GM12873 (cell line): ENCODE measurements around the gene OOSP4A.
A peak's percentile ranks its signal among the peaks of the same experiment; 100 is the strongest.

Experiments
- TF ChIP-seq, protein P1 (sequence below): IDR thresholded peaks from 2 replicates; pipeline ENCODE4 v1.5.1; 2012; ENCODE audit warnings: low read depth, mild to moderate bottlenecking, moderate library complexity, low read length, control low read depth; ENCODE audit not compliant: insufficient read depth; ENCODE audit errors: missing control alignments

The OOSP4A gene

DNA sequence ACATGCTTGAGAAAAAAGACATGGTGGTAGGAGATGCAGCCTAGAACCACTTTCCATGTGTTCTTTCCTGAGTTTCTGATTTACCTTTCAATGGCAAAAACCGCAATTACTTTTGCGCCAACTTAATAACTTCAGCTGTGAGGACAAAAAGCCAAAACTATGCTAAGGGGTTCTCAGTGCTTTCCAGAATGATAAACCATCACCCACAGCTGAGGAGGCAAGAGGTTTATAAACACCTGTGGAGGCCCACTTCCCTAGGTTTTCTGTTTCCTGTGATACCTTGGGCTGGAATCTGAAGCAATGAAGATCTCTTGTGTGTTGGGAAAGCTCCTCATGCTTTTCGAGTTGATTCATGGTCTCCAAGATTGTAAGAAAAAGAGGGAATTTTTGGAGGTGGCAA lies at the start of gene OOSP4A:
Gene OOSP4A, plus strand, starts transcription at position 301 of the 400 bp plus-strand sequence. Its CDS starts 0 bp downstream, at position 301.
- TF ChIP-seq, protein P1, sequence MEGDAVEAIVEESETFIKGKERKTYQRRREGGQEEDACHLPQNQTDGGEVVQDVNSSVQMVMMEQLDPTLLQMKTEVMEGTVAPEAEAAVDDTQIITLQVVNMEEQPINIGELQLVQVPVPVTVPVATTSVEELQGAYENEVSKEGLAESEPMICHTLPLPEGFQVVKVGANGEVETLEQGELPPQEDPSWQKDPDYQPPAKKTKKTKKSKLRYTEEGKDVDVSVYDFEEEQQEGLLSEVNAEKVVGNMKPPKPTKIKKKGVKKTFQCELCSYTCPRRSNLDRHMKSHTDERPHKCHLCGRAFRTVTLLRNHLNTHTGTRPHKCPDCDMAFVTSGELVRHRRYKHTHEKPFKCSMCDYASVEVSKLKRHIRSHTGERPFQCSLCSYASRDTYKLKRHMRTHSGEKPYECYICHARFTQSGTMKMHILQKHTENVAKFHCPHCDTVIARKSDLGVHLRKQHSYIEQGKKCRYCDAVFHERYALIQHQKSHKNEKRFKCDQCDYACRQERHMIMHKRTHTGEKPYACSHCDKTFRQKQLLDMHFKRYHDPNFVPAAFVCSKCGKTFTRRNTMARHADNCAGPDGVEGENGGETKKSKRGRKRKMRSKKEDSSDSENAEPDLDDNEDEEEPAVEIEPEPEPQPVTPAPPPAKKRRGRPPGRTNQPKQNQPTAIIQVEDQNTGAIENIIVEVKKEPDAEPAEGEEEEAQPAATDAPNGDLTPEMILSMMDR, result no peak

- TF ChIP-seq, protein P1, result no peak
These were observed 45.4 kb upstream of the OOSP4A start for GRCh38 chr11:59918480-59918879.

GRCh38 chr11:59918987-59919589 lies 44.7 kb upstream of the OOSP4A start:
- TF ChIP-seq, protein P1, result peak; percentile 42

- TF ChIP-seq, protein P1, result no peak
These were observed 40.0 kb upstream of the OOSP4A start for GRCh38 chr11:59923813-59924212.

DNA sequence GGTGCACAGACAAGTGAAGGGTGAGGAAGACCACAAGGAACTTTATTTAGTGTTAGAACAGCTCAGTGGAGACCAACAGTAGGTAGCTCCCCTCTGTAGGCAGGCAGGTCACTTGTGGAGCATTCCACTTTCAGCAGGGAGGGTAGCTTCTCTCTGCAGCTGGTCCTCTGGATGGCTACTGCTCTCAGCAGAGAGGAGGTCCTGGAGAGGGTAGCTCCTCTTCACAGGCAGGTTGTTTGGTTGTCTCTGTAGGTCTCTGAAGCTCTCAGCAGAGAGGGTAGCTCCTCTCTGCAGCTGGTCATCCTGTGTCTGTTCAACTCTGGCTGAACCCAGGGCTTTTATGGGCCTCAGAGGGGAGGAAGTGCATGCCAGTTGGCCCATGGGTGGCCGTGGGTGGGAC lies 32.1 kb upstream of the OOSP4A start:
- TF ChIP-seq, protein P1, result no peak

DNA sequence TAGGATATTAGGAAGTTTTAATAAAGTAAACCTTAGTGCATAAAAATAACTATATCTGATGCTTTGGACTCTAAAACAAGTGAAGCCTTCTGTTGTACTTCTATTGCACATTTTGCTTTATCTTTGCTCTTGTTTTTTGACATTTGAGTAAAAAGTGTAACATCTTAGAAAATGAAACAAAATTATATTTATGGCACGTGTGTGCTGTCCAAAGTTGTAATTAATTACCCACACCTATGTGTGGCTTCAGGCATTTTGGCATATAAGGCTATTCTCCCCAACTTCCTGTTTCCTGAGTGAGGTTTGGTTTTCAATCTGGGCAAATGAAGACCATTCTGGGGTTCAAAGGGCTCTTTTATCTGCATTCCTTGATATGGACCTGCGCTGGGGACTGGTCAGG lies 25.7 kb upstream of the OOSP4A start, which contains the start of gene OOSP1:
Gene OOSP1, plus strand, starts transcription at position 301 of the 400 bp plus-strand sequence. Its CDS starts 23 bp downstream, at position 324.
- TF ChIP-seq, protein P1, result no peak

DNA sequence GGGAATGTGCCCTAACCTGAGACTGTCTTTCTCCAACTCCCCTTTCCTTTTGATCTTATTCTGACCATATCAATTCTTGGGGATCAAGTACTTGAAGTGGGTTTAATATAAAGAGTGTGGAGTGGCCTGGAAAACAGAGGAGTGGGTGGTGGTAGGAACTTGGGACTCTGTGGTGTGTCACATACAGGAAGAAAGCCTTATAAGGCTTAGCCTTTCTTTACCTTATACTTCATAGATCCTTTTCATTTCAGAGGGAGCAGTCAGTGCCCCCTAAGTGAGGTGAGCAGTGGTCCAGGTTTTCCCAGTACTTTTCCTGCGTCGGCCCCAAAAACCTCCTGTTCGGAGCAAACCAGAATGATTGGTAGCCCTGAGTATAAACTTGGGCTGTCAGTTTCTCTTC lies 25.1 kb upstream of the OOSP4A start:
- TF ChIP-seq, protein P1, result no peak
